ENCODE measurements around the gene UGDH.
"Not testable (repeated sequence)": the region's sequence is repeated elsewhere in the genome, so short reads cannot be mapped to it uniquely, and the experiment has no call there.

The UGDH gene

DNA sequence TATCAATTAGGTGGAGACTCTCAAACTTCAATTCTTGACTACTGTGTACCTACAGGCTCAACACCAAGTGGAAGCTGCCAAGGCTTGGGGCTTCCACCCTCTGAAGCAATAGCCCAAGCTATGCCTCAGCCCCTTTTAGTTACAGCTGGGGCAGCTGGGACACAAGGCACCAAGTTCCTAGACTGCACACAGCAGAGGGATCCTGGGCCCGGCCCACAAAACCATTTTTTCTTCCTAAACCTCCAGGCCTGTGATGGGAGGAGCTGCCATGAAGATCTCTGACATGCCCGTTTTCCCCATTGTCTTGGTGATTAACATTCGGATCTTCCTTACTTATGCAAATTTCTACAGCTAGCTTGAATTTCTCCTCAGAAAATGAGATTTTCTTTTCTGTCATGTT is 3.4 kb upstream of the UGDH start:
- in situ Hi-C loops (cut with MboI; ENCODE audit: low sequenced_read_pairs) = no loop called here

DNA sequence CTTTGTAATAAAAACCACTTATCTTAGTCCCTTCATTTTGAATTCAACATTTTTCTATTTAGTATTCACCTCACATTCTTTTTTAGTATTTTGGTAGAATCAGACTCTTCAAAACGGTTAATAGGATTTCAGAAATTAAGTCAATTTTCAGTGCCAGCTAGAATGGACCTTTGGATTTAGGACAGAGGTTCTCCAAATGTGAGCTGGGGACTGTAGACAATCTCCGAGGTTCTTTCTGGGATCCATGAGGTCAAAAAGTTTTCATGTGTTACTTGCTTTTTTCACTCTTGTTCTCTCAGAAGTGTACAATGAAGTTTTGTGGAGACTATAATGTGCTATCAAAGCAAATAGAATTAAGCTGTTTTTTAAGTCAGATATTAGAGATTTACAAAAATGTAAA is 2.3 kb upstream of the UGDH start:
- in situ Hi-C loops (cut with MboI; ENCODE audit: low sequenced_read_pairs) = no loop called here

DNA sequence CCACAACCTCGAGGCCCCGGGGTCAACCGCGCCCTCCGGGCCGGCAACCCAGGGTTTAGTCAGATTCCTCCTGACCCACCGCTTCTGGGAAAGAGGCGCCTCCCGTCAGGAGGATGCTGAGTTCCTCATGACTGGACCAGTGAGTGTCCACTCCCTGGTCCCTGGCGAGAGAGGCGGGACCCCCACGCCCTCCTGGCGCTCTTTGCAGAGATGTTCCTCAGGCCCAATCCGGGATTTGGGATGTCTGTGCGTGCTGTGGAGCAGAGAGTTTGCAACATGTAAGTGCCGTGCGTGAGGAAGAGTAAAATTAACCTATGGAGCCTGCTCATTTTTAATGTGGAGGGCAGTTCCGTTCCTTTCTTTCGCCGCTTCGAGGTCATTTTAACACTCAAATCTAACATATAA is 824 bp upstream of the UGDH start:
- in situ Hi-C loops (cut with MboI; ENCODE audit: low sequenced_read_pairs) = no loop called here

DNA sequence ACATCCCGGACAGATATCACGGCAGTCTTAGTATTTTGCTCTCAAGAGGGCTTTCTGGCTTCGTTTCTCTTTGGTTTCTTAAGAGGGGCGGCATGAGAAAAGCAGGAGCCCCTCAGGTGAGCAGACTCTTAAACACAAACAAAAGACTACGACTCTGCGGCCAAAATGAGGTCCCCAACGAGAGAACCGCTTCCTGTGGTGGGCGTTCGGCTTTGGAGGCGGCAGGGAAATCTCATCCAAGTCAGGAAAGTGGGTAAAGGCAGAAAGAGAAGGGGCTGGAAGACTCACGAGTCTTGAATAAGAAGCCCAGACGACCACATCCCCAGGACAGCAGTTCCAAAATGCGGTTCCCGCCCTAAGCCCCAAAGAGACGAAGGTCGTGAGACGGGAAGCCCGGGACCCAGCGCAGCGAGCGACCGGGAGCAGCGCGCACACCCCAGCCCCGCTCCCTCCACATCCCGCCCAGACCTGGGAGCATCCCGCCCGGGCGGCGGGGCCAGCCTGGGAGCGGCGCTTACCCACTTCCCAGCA is 409 bp downstream of the UGDH start:
- in situ Hi-C loops (cut with MboI; ENCODE audit: low sequenced_read_pairs) = no loop called here

DNA sequence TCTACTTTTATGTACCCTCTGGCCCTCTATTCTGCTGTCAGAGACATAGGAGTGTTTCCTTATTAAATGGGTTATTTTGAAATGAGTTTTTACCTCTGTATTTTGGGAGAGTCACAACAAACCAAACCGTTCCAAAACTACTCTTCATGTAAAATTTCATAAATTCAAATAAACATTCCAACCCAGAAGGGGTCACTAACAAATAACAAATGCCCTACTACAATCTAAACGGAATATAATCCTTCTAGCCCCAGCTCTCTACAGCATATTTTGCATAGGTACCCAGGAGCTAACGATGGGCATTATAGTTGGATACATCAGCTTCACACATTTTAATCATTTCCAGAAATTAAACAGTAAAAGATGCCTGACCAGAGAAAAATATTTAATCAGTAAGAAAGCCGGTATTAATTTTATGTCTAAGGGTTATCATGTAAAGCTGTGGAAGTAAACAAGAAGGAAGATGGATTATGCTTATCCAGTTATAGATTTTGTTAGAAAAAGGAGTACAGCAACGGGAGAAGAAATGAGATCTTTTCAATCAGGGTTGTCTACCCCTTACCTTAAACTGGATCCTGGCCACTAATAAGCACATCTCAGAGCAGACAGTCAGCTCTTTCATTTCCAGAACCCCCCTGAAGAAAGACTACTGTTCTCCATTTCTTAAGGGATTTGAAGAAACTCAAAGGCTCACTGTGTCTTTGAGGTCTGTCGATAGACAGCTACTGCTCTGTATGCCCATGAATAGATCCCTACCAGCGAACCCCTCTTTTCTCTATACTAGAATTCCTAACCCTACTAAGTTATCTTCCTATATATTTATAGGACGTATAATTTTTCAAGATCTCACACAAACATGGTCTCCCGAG is 1.2 kb downstream of the UGDH start:
- in situ Hi-C loops (cut with MboI; ENCODE audit: low sequenced_read_pairs) = no loop called here

DNA sequence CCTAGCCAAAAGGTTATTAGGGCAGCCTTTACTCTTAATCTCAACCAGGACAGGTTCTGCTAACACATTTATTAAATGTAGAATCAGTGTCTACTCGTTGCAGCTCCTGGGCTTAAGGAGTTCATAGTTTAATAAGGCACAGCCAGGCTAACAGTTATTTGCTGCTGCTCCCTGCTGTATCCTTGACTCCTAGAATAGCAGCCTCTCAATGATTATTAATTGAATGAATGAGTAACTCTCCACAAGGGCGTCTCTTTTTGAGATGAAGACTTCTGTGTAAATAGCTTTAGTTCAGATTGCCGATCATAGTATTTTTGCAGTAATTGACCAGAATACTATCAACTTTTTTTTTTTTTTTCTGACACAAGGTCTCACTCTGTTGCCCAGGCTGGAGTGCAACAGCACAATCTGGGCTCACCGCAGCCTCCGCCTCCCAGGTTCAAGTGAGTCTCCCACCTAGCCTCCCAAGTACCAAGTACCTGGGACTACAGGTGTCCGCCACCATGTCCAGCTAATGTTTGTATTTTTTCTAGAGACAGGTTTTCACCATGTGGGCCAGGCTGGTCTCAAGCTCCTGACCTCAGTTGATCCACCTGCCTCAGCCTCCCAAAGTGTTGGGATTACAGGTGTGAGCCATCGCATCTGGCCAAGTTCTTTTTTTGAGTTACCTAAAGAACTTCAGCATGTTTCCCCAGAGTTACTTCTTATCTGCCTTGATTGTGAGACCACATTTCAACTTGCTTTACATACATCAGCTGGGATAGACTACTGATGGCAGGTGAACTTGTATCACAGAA is 2.9 kb downstream of the UGDH start:
- in situ Hi-C loops (cut with MboI; ENCODE audit: low sequenced_read_pairs) = no loop called here

DNA sequence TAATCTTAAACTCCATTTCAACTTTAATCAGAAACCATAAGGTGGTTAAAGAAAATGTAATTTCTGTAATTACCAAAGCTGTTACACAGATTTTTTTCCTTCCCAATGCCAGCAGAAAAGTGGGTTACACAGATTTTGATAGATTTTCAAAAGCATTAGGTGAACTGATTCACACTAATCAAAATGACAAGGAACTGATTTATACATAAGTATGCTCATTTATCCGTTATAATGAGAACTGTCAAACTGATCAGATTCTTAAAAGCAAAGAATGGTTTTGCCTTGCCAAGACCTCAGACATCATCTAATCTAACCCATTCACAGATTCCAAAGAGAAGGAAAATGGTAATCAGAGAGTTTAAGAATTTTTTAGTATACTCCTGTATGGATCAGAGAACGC is 5.2 kb downstream of the UGDH start:
- in situ Hi-C loops (cut with MboI; ENCODE audit: low sequenced_read_pairs) = no loop called here

DNA sequence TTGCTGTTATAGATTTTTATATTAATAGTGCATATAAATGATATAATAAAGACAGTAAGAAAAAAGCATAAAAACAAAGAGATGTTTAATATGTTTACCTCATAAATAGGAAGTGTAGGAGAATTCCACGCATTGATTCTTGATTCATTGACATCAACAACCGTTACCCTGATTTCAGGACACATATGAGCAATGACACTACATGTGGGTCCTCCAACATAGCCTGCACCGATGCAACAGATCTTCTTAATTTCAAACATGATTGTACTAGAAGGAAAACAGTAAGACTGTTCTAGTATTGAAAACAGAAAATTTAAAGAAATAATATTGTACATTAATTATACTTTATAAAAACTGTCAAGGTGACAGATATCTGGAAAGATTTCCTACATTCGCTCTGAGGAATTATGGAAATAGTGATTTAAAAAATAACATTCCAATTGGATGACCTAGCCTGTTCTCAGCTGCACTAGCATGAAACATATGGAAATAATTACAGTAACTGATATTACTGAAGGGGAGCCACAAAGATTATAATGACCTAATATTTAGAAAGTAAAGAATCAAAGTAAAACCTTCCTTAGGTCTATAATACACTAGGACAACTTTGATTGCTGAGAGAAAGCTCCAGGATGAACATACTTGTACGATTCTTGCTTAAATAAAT is 5.9 kb downstream of the UGDH start:
- in situ Hi-C loops (cut with MboI; ENCODE audit: low sequenced_read_pairs) = no loop called here

DNA sequence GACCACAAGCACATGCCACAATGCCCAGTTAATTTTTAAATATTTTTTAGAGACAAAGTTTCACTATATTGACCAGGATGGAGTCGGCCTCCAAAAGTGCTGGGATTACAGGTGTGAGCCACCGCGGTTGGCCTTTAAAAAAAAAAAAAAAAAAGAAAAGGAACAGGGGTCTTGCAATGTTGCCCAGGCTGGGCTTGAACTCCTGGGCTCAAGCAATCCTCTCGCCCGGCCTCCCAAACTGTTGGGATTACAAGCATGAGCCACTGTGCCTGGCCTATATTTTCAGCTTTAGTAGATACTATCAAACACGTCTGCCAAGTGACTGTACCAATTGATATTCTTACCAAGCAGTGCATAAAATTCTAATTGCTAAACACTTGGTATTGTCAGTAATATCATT is 8.8 kb downstream of the UGDH start:
- in situ Hi-C loops (cut with MboI; ENCODE audit: low sequenced_read_pairs) = no loop called here

DNA sequence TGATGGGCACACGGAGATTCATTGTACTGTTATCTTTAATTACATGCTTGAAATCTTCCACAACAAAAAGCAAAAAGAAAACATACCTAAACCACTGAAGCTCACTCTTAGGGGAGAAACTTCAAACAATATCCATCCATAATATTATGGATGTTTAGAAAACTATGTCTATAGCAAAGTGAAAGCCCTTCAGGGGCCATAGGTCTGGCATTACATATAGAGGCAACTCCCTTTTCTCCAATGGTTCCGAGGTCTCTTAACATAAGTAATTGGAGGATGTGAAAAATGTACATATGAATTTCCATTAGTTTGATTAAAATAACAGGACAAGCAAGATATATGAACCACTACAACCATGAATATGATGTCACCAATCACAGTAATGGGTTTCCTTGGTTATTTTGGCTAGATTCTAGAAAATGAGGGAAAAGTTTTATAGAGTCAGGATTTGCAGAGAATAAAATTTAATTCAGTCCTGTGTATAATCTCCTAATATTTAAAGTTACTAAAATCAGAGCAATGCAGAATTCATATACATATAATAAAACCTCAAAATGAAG is 10.8 kb downstream of the UGDH start:
- in situ Hi-C loops (cut with MboI; ENCODE audit: low sequenced_read_pairs) = no loop called here

DNA sequence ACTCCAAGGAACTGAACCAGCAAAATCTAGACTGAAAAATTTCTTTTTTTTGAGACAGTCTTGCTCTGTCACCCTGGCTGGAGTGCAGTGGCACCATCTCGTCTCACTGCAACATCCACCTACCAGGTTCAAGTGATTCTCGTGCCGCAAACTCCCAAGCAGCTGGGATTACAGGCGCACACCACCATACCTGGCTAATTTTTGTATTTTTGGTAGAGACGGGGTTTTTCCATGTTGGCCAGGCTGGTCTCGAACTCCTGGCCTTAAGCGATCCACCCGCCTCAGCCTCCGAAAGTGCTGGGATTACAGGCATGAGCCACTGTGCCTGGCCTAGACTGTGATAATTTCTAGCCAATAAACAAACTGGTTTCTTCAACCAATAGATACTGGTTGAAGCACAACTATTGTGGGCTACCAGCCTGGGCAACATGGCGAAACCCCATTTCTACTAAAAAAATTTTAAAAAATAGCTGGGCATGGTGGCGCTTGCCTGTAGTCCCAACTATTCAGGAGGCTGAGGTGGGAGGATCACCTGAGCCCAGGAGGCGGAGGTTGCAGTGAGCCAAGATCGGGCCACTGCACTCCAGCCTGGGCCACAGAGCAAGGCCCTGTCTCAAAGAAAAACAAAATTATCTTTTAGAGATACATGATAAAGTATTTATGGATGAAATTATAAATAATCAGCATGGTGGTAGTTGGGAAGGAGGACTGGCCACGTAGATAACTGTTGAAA is 11.4 kb downstream of the UGDH start:
- in situ Hi-C loops (cut with MboI; ENCODE audit: low sequenced_read_pairs) = not testable (repeated sequence)

DNA sequence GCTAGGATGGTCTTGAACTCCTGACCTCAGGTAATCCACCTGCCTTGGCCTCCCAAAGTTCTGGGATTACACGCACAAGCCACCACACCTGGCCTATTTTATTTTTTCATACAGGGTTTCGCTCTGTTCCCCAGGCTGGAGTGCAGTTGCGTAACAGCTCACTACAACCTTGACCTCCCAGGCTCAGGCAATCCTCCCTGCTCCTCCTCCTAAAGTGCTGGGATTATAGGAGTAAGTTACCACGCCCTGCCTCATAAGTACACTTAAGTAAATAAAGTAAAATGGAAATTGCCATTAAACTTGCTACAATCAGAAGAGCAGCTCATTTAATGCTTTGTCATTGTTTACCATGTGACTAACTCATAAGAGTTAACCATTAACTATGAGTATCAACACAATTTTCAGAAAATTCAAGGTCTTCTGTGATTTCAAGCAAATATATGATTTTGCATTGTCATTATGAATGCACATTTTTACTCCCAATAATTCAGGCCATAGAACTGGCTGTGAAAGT is 12.3 kb downstream of the UGDH start:
- in situ Hi-C loops (cut with MboI; ENCODE audit: low sequenced_read_pairs) = no loop called here

DNA sequence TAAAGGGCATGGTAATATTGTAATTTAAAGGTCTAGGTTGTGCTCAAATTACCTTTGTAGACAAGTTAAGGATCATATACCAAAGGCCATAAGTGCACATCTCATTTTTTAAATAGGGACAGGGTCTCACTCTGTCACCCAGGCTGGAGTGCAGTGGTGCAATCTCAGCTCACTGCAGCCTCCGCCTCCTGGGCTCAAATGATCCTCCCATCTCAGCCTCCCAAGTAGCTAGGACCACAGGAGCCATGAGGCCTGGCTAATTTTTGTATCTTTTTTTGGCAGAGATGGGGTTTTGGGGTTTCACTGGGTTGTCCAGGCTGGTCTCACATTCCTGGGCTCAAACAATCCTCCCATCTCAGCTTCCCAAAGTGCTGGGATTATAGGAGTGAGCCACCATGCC is 13.0 kb downstream of the UGDH start:
- in situ Hi-C loops (cut with MboI; ENCODE audit: low sequenced_read_pairs) = not testable (repeated sequence)

DNA sequence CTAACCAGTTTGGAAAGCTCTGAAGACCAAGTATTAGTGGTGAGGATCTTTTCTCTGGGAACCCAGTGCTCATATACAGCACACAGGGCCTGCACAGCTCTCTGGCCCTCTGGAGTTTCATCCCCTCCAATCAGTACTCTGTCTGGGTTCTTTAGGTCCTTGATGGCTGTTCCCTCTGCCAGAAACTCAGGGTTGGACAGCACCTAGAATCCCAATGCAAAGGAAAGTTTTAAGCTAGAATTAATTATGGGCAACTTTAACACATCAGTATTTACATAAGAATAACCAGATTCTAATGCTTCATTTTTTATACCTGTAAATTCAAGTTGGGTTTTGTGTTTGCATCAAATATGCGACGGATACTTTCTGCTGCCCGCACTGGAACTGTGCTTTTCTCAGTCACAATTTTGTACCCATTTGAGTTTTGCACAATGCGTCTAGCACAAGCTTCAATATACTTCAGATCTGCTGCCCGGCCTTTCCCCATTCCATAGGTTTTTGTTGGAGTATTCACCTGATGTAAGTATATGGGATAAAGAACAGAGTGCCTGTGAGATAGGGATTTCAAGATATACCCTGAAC is 16.8 kb downstream of the UGDH start:
- in situ Hi-C loops (cut with MboI; ENCODE audit: low sequenced_read_pairs) = no loop called here

DNA sequence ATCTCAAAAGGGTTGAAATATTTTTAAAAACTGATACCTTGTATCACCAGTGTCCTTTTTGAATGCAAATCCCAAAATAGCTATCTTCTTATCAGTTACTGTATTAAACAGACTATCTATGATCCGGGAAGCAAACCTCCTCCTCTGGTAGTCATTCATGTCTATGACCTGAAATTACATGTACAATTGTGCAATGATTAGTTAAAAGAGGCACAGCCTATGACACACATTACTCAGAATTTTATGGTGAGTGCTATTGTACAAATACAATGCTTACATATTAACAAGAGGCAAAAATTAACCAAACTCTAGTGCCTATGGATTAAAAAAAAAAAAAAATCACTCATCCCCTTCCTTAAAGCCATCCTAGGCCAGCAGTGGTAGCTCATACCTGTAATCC is 21.7 kb downstream of the UGDH start:
- in situ Hi-C loops (cut with MboI; ENCODE audit: low sequenced_read_pairs) = no loop called here

DNA sequence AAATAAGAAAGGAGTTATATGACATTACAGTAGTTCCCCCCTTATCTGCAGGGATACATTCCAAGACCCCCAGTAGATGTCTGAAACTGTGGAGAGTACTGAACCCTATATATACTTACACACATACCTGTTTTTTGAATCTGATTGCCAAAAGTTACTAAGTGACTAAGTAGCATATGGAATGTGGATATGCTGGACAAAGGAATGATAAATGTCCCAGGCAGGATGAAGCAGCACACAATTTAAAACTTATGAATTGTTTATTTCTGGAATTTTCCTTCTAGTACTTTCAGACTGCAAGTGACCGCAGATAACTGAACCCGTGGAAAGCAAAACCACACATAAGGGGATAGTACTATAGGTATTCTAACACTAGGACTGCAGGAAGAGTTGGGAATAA is 22.7 kb downstream of the UGDH start:
- in situ Hi-C loops (cut with MboI; ENCODE audit: low sequenced_read_pairs) = no loop called here

DNA sequence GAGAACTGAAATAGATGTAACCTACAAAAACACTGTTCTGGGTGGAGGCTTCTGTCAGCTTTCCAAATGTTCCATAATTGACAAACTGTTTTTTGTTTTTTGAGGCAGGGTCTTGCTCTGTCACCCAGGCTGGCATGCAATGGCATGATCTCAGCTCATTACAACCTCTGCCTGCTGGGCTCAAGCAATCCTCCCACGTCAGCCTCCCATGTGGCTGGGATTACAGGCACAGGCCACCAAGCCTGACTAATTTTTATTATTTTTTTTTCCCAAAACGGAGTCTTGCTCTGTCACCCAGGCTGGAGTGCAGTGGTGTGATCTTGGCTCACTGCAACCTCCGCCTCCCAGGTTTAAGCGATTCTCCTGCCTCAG is 24.6 kb downstream of the UGDH start:
- in situ Hi-C loops (cut with MboI; ENCODE audit: low sequenced_read_pairs) = not testable (repeated sequence)

DNA sequence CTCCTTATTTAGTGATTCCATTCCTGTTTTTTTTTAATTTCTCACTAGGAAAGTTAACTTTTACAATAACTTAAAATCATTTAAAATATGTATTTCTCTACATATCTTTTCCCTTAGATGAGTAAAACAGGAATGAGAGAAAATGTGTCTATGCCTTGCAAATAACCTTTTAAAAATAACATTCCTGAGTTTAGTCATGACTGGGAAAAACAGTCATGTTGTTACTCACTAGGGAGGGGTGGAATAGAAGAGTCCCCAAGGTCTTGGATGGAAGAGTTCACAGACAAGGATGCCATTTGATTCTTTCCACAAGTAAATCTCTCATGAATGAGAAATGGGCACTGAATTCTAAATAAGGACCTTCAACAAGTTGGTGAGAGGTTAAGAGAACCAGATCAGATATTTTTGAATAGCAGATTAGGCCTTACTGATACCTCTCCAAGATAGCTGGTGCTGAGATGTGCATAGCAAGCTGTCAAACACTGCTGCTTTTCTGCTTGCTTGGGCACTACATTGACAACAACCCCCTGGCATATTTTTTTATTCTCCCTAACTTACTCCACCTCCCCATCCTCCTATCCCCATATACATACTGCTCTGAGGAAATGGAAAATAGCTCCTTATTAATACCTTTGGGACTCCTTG is 25.1 kb downstream of the UGDH start:
- in situ Hi-C loops (cut with MboI; ENCODE audit: low sequenced_read_pairs) = no loop called here

DNA sequence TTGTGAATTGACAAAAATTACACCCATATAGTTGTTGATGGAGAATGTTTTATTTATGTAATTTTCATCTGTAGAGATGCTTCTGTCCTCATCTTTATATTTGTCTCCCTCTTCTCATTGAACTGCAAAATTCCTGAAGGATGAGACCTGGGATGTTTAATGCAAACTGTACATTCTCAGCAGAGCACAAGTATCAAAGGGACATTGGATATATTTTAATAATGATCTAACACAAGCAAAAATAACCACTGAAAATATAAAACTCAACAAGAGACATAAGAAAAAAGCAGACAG is 28.6 kb downstream of the UGDH start:
- in situ Hi-C loops (cut with MboI; ENCODE audit: low sequenced_read_pairs) = no loop called here

Data from HL-60/S4 (cell line).